ENCODE data around the gene KREMEN1. TPM values are rescaled to one million over a fixed set of nuclear protein-coding genes. Genes with fewer than 3 reads are reported as not detected.

KREMEN1 gene
- total and polyA plus RNA-seq, 2 of the 4 experiments (the other 2 are of a cell fraction), result 2.9 to 4.6 TPM

GRCh38 chr22:29204455-29205183, 131.8 kb downstream of the KREMEN1 start:
- H3K56ac ChIP-seq (ENCODE audit: extremely low read depth, insufficient read depth, low read length), result no peak overlapping the region
- POLR2A ChIA-PET (ENCODE audit: unreplicated experiment), result no interaction called here
- peak overlapping the region; percentile 58 for H2AFZ ChIP-seq (replicated peaks; ENCODE audit: low read length, poor library complexity)
- H4K8ac ChIP-seq (ENCODE audit: low read depth in 2 of 2, low read length in 2 of 2), result 0 out of 4 replicates have a peak overlapping the region, but pooled peaks of 1 of the 2 experiments have one; percentile 1
- H2BK20ac ChIP-seq (ENCODE audit: low read depth, low read length), result no peak overlapping the region; the same call in 1 of the 2 replicates
- no peaks in the 10 kb centered on the region for H3K36me3 ChIP-seq (ENCODE audit: control insufficient read depth, insufficient read depth, low read length)
- H3K4me2 ChIP-seq (ENCODE audit: low read depth, low read length), result no peak overlapping the region
- ATAC-seq (ENCODE audit: low read depth) (no peak), DNase-seq (no peak)
- H3K4me3 ChIP-seq (ENCODE audit: insufficient read depth, low read depth, low read length), result no peak overlapping the region
- no peaks in the 10 kb centered on the region for H4K20me1 ChIP-seq (ENCODE audit: insufficient read depth, low read length)
- no peak overlapping the region for H2BK5ac ChIP-seq (ENCODE audit: low read depth, low read length, poor library complexity, severe bottlenecking)
- H4K91ac ChIP-seq (ENCODE audit: insufficient read depth, low read depth, low read length), result peak overlapping the region; percentile 0; the same call in 1 of the 2 replicates
- H3K9ac ChIP-seq (ENCODE audit: low read depth, low read length), result no peak overlapping the region
- no peak overlapping the region for H4K5ac ChIP-seq (ENCODE audit: low read depth, low read length)
- H3K4me1 ChIP-seq (ENCODE audit: control insufficient read depth, insufficient read depth, low read length), result peaks cover 9% of the 10 kb centered on the region; the same call in 1 of the 2 replicates
- dilution Hi-C loops (cut with HindIII; ENCODE audit: low sequenced_read_pairs, unreplicated experiment), result no loop called here
- no peaks in the 10 kb centered on the region for H3K9me3 ChIP-seq (ENCODE audit: control insufficient read depth, insufficient read depth, low read length)
- peak overlapping the region; percentile 51 for H2AK5ac ChIP-seq (ENCODE audit: low read depth, low read length)
- 100% methylated on average over 2 of the region's 8 CpGs; no CpG with 5 or more reads in 1 of the 2 experiments for WGBS, 2 experiments (ENCODE audit: extremely low coverage in 2 of 2, insufficient read length in 1 of 2)
- H2BK120ac ChIP-seq (ENCODE audit: low read depth, low read length), result no peak overlapping the region; the same call in 1 of the 2 replicates
- no TSS peak for BruUV-seq (replicated peaks)
- in situ Hi-C loops (cut with MboI; ENCODE audit: low sequenced_read_pairs), result no loop called here
- CTCF ChIA-PET, result interaction anchor here (0.6 to 1.9 kb wide), 4 partner anchors 29 to 252 kb away, joined by 3 to 7 read pairs (median 4); no protein-coding TSS in a partner anchor
- no peak overlapping the region for H3K18ac ChIP-seq (ENCODE audit: low read depth, low read length)
- peaks cover 13% of the 10 kb centered on the region for H3K27me3 ChIP-seq (ENCODE audit: control insufficient read depth, insufficient read depth, low read length)
- H2BK15ac ChIP-seq (ENCODE audit: low read depth, low read length), result no peak overlapping the region
- H3K4ac ChIP-seq (ENCODE audit: low read depth, low read length), result peak overlapping the region; percentile 13; the same call in 1 of the 2 replicates
- H3K23ac ChIP-seq (ENCODE audit: low read depth, low read length), result peak overlapping the region; percentile 5; the same call in 1 of the 2 replicates
- intact Hi-C loops (cut with micrococcal nuclease), result no loop called here
- H3K14ac ChIP-seq (replicated peaks; ENCODE audit: low read depth, low read length), result no peak overlapping the region; the same call in 1 of the 2 replicates
- H3K79me1 ChIP-seq (ENCODE audit: low read depth in 1 of 2, low read length in 2 of 2), result no peaks in the 10 kb centered on the region
- peaks cover 15% of the 10 kb centered on the region for H3K9me1 ChIP-seq (ENCODE audit: insufficient read depth, low read length)
- H3K27ac ChIP-seq (ENCODE audit: insufficient read depth, low read length), result no peak overlapping the region
- peak overlapping the region; percentile 52 for H2AK9ac ChIP-seq (replicated peaks; ENCODE audit: low read depth, low read length, poor library complexity)
- no peak for TF ChIP-seq RCOR1 (IDR thresholded peaks at IDR 0.05; ENCODE audit: insufficient replicate concordance, low read length)
- no peak for TF ChIP-seq NFE2L2 (IDR thresholded peaks at IDR 0.05; ENCODE audit: low read depth, low read length)
- TF ChIP-seq SMC3 (IDR thresholded peaks at IDR 0.05; ENCODE audit: low read depth, low read length), result no peak
- TF ChIP-seq BHLHE40 (IDR thresholded peaks at IDR 0.05; ENCODE audit: low read depth, low read length), result no peak
- TF ChIP-seq CEBPB (IDR thresholded peaks at IDR 0.05; ENCODE audit: low read depth, low read length), result no peak
- TF ChIP-seq RAD21 (IDR thresholded peaks at IDR 0.05; ENCODE audit: low read length), result no peak
- no peak for TF ChIP-seq POLR2A (IDR thresholded peaks at IDR 0.05; ENCODE audit: low read depth, low read length)
- no peak for TF ChIP-seq FOS (IDR thresholded peaks at IDR 0.05; ENCODE audit: low read depth, low read length)
- no peak for TF ChIP-seq MAZ (IDR thresholded peaks at IDR 0.05; ENCODE audit: borderline replicate concordance, low read depth, low read length)
- TF ChIP-seq MAFK (IDR thresholded peaks at IDR 0.05; ENCODE audit: low read depth, low read length), result no peak
- TF ChIP-seq MXI1 (IDR thresholded peaks at IDR 0.05; ENCODE audit: borderline replicate concordance, low read depth, low read length), result no peak
- TF ChIP-seq, protein P1, sequence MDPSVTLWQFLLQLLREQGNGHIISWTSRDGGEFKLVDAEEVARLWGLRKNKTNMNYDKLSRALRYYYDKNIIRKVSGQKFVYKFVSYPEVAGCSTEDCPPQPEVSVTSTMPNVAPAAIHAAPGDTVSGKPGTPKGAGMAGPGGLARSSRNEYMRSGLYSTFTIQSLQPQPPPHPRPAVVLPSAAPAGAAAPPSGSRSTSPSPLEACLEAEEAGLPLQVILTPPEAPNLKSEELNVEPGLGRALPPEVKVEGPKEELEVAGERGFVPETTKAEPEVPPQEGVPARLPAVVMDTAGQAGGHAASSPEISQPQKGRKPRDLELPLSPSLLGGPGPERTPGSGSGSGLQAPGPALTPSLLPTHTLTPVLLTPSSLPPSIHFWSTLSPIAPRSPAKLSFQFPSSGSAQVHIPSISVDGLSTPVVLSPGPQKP (IDR thresholded peaks at IDR 0.05; ENCODE audit: borderline replicate concordance, low read depth, low read length), result no peak
- no peak for TF ChIP-seq CHD1 (IDR thresholded peaks at IDR 0.05; ENCODE audit: low read depth, low read length)
- no peak for TF ChIP-seq RFX5 (IDR thresholded peaks at IDR 0.05; ENCODE audit: low read depth, low read length)
- TF ChIP-seq, protein P2, sequence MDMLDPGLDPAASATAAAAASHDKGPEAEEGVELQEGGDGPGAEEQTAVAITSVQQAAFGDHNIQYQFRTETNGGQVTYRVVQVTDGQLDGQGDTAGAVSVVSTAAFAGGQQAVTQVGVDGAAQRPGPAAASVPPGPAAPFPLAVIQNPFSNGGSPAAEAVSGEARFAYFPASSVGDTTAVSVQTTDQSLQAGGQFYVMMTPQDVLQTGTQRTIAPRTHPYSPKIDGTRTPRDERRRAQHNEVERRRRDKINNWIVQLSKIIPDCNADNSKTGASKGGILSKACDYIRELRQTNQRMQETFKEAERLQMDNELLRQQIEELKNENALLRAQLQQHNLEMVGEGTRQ (IDR thresholded peaks at IDR 0.05; ENCODE audit: low read depth, low read length), result no peak
